Measurements from ENCODE around the gene ZMYM2.
"Not testable (repeated sequence)": the region's sequence is repeated elsewhere in the genome, so short reads cannot be mapped to it uniquely, and the experiment has no call there.

ZMYM2 gene

DNA sequence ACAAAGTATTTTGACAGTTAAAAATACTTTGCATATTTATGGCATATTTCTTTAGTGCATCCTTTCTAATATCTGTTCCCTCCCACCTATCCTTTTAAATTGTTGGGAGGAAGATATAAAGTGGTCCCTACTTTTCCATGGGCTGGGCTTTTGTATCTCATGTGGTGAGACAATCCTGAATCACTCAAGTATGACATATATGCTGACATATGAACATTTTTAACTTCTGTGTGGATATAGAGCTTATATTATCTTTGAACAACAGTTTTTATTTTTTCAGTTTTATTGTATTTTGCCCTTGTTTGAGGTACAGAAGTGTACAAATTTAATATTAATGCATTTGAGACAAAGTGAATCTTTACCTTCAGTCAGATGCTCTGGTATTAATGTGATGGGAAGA is 3.4 kb downstream of the ZMYM2 start:
- H3K36me3 Mint-ChIP-seq (ENCODE audit: low read depth) = peaks cover 63% of the 10 kb centered on the region
- H3K27ac Mint-ChIP-seq = peak overlapping the region; percentile 74
- DNase-seq = no peak
- no peaks in the 10 kb centered on the region for H3K9me3 Mint-ChIP-seq
- peaks cover 51% of the 10 kb centered on the region for H3K4me1 Mint-ChIP-seq (ENCODE audit: low read depth)
- H3K4me3 Mint-ChIP-seq = no peak overlapping the region
- H3K27me3 Mint-ChIP-seq = no peaks in the 10 kb centered on the region

DNA sequence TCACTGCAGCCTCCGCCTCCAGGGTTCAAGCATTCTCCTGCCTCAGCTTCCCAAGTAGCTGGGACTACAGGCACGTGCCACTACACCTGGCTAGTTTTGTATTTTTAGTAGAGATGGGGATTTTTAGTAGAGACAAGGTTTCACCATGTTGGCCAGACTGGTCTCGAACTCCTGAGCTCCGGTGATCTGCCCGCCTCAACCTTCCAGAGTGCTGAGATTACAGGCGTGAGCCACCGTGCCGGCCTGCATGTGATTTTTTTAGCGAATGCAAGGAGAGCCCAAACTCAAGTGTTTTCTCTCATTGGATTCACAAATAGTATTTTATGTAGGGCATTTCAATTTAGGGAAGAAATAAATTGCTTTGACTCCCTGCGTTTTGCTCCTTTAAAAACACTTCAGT is 4.4 kb downstream of the ZMYM2 start:
- peaks cover 59% of the 10 kb centered on the region for H3K4me1 Mint-ChIP-seq (ENCODE audit: low read depth)
- H3K36me3 Mint-ChIP-seq (ENCODE audit: low read depth) = peaks cover 67% of the 10 kb centered on the region
- H3K4me3 Mint-ChIP-seq = no peak overlapping the region
- no peaks in the 10 kb centered on the region for H3K27me3 Mint-ChIP-seq
- H3K9me3 Mint-ChIP-seq = no peaks in the 10 kb centered on the region
- peak overlapping the region; percentile 68 for H3K27ac Mint-ChIP-seq
- no peak for DNase-seq

- H3K9me3 Mint-ChIP-seq = no peaks in the 10 kb centered on the region
- no peak overlapping the region for H3K4me3 Mint-ChIP-seq
Measured at GRCh38 chr13:19967621-19968020, 9.1 kb downstream of the ZMYM2 start.

GRCh38 chr13:19974498-19975009 is 16.0 kb downstream of the ZMYM2 start:
- not testable (repeated sequence) for H3K9me3 Mint-ChIP-seq, DNase-seq, H3K4me3 Mint-ChIP-seq, H3K27me3 Mint-ChIP-seq, H3K27ac Mint-ChIP-seq
- peaks cover 64% of the 10 kb centered on the region for H3K36me3 Mint-ChIP-seq (ENCODE audit: low read depth)
- H3K4me1 Mint-ChIP-seq (ENCODE audit: low read depth) = peaks cover 27% of the 10 kb centered on the region

More at GRCh38 chr13:19967621-19968020, 9.1 kb downstream of the ZMYM2 start:
- Mint-ChIP-seq H3K27ac (no peak overlapping the region), H3K36me3 (ENCODE audit: low read depth) (peaks cover 44% of the 10 kb centered on the region), H3K27me3 (no peaks in the 10 kb centered on the region), H3K4me1 (ENCODE audit: low read depth) (peaks cover 40% of the 10 kb centered on the region)
- no peak for DNase-seq

- H3K27ac Mint-ChIP-seq = no peak overlapping the region
- peaks cover 75% of the 10 kb centered on the region for H3K36me3 Mint-ChIP-seq (ENCODE audit: low read depth)
- peaks cover 8% of the 10 kb centered on the region for H3K9me3 Mint-ChIP-seq
- no peak for DNase-seq
- H3K27me3 Mint-ChIP-seq = no peaks in the 10 kb centered on the region
- H3K4me3 Mint-ChIP-seq = no peak overlapping the region
- peaks cover 39% of the 10 kb centered on the region for H3K4me1 Mint-ChIP-seq (ENCODE audit: low read depth)
Measured at GRCh38 chr13:19978831-19979437, 20.4 kb downstream of the ZMYM2 start.

DNA sequence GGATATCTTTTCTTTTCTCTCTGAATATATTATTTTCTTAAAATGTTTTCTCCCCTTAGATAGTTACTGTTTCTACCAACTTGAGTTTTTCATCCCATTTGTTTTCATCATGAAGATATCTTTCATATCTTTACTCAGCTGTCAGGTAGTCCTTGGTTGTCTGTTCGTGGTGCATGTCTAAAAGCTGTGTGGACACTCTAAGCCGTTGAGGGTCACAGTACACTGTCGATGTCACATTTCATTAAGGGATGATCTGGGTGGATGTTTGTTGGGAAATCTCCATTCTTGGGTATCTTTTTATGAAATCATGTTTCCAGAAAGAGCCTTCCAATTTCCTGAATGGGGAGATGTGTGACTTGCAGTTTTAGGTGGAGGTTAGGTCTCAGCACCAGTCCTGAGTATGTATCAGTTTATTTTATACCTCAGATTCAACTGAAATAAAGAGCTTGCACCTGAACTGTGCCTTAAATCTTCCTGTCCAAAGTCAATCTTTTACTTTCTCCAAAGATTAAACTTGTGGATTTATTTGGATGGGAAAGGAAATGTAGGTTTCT is 23.2 kb downstream of the ZMYM2 start:
- Mint-ChIP-seq H3K9me3 (peaks cover 6% of the 10 kb centered on the region), H3K36me3 (ENCODE audit: low read depth) (peaks cover 63% of the 10 kb centered on the region), H3K4me1 (ENCODE audit: low read depth) (peaks cover 37% of the 10 kb centered on the region), H3K27me3 (no peaks in the 10 kb centered on the region), H3K4me3 (no peak overlapping the region), H3K27ac (no peak overlapping the region)
- DNase-seq = no peak

GRCh38 chr13:19982447-19983043 is 24.0 kb downstream of the ZMYM2 start:
- no peaks in the 10 kb centered on the region for H3K27me3 Mint-ChIP-seq
- H3K4me1 Mint-ChIP-seq (ENCODE audit: low read depth) = peaks cover 38% of the 10 kb centered on the region
- peaks cover 55% of the 10 kb centered on the region for H3K36me3 Mint-ChIP-seq (ENCODE audit: low read depth)
- H3K9me3 Mint-ChIP-seq = peaks cover 6% of the 10 kb centered on the region
- H3K27ac Mint-ChIP-seq = no peak overlapping the region
- H3K4me3 Mint-ChIP-seq = no peak overlapping the region
- DNase-seq = no peak

DNA sequence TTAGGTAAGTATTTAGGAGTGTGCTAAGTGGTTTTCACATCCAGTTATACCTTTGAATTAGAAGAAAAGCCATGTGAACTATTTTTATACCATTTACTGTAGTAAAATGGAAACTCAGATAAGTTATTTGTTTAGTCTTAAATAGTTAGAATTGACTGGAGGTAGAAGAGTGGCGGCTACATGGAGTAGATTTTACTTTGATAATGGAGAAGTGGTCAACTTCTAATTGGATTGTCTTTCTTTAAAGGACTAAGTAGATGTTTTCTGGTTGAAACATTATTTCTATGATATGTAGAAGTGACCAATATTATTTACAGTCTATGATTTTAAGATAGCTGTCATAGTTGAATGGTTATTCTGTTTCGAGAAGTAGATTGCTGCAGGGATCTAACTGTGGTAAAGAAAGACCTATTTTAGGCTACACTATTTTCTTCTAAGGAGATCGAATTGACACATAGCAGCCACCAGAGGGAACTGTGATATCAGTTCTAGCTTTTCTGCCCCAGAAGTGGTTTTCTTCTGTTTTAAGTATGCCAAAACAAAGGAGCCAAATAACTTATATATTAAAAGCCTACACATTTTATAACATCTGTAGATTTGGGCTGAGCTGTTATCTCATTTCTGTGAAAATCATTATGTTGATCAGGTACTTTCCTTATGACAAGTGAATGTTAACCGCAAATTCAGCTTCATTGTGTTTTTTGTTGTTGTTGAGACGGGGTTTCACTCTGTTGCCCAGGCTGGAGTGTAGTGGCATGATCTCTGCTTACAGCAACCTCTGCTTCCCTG is 26.1 kb downstream of the ZMYM2 start:
- peak overlapping the region; percentile 57 for H3K27ac Mint-ChIP-seq
- DNase-seq = no peak
- no peak overlapping the region for H3K4me3 Mint-ChIP-seq
- no peaks in the 10 kb centered on the region for H3K9me3 Mint-ChIP-seq
- H3K4me1 Mint-ChIP-seq (ENCODE audit: low read depth) = peaks cover 44% of the 10 kb centered on the region
- H3K36me3 Mint-ChIP-seq (ENCODE audit: low read depth) = peaks cover 50% of the 10 kb centered on the region
- no peaks in the 10 kb centered on the region for H3K27me3 Mint-ChIP-seq

GRCh38 chr13:19985219-19985556 is 26.7 kb downstream of the ZMYM2 start:
- Mint-ChIP-seq H3K4me3 (no peak overlapping the region), H3K27me3 (no peaks in the 10 kb centered on the region), H3K4me1 (ENCODE audit: low read depth) (peaks cover 50% of the 10 kb centered on the region), H3K9me3 (no peaks in the 10 kb centered on the region), H3K36me3 (ENCODE audit: low read depth) (peaks cover 50% of the 10 kb centered on the region), H3K27ac (peak overlapping the region; percentile 57)
- no peak for DNase-seq

GRCh38 chr13:19991531-19991930 is 33.0 kb downstream of the ZMYM2 start:
- no peaks in the 10 kb centered on the region for H3K9me3 Mint-ChIP-seq
- H3K4me1 Mint-ChIP-seq (ENCODE audit: low read depth) = peaks cover 46% of the 10 kb centered on the region
- H3K36me3 Mint-ChIP-seq (ENCODE audit: low read depth) = peaks cover 58% of the 10 kb centered on the region
- no peak for DNase-seq
- H3K27me3 Mint-ChIP-seq = no peaks in the 10 kb centered on the region
- peak overlapping the region; percentile 45 for H3K27ac Mint-ChIP-seq
- H3K4me3 Mint-ChIP-seq = no peak overlapping the region

DNA sequence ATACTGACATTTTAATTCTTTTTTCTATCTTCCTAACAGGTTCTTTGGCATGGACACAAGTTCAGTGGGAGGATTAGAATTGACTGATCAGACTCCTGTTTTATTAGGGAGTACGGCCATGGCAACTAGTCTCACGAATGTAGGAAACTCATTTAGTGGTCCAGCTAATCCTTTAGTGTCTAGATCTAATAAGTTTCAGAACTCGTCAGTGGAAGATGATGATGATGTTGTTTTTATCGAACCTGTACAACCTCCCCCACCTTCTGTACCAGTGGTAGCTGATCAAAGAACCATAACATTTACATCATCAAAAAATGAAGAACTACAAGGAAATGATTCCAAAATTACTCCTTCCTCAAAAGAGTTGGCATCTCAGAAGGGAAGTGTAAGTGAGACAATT is 34.5 kb downstream of the ZMYM2 start:
- Mint-ChIP-seq H3K27ac (no peak overlapping the region), H3K9me3 (no peaks in the 10 kb centered on the region), H3K36me3 (ENCODE audit: low read depth) (peaks cover 68% of the 10 kb centered on the region), H3K4me3 (no peak overlapping the region), H3K27me3 (no peaks in the 10 kb centered on the region), H3K4me1 (ENCODE audit: low read depth) (peaks cover 56% of the 10 kb centered on the region)
- no peak for DNase-seq

DNA sequence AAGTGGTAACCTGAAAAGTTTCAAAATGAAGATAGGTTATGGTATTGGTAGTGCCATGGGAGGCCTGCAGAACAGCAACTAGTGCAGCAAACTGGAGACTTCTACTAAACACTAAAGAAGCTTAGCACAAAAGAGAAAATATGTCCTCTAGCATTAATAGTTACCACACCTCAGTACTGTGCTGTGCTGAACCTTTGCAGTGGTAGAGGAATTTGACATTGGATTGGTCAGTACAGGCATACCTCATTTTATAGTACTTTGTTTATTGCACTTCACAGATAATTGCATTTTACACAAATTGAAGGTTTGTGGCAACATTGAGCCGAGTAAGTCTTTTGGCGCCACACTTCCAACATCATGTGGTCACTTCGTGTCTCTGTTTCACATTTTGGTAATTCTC is 40.4 kb downstream of the ZMYM2 start:
- peaks cover 56% of the 10 kb centered on the region for H3K4me1 Mint-ChIP-seq (ENCODE audit: low read depth)
- no peaks in the 10 kb centered on the region for H3K27me3 Mint-ChIP-seq
- H3K27ac Mint-ChIP-seq = no peak overlapping the region
- peaks cover 81% of the 10 kb centered on the region for H3K36me3 Mint-ChIP-seq (ENCODE audit: low read depth)
- DNase-seq = no peak
- H3K4me3 Mint-ChIP-seq = no peak overlapping the region
- no peaks in the 10 kb centered on the region for H3K9me3 Mint-ChIP-seq

GRCh38 chr13:20000062-20000552 is 41.6 kb downstream of the ZMYM2 start:
- Mint-ChIP-seq H3K4me1 (ENCODE audit: low read depth) (peaks cover 56% of the 10 kb centered on the region), H3K36me3 (ENCODE audit: low read depth) (peaks cover 84% of the 10 kb centered on the region), H3K4me3 (no peak overlapping the region), H3K27ac (peak overlapping the region; percentile 52), H3K27me3 (no peaks in the 10 kb centered on the region), H3K9me3 (no peaks in the 10 kb centered on the region)
- DNase-seq = no peak

- Mint-ChIP-seq H3K36me3 (ENCODE audit: low read depth) (peaks cover 84% of the 10 kb centered on the region), H3K4me1 (ENCODE audit: low read depth) (peaks cover 48% of the 10 kb centered on the region), H3K4me3 (no peak overlapping the region), H3K27ac (peak overlapping the region; percentile 4), H3K9me3 (no peaks in the 10 kb centered on the region), H3K27me3 (no peaks in the 10 kb centered on the region)
- DNase-seq = no peak
Measured at GRCh38 chr13:20001366-20002190, 43.1 kb downstream of the ZMYM2 start.

Measured in activated T-cell treated with anti-CD3 and anti-CD28 coated beads, Interleukin-2, amount 50 U/mL, for 24 hours (primary cell).